IMR-90 (cell line): ENCODE results near the gene RILPL2. TPM values are rescaled to one million over a fixed set of nuclear protein-coding genes. Genes with fewer than 3 reads are reported as not detected.

Experiments
- ATAC-seq: fragments of 200-7000 bp; cut with Tn5 transposase; 2 replicates; pipeline ENCODE4 v1.9.1; 2020; ENCODE audit warnings: low read depth, mild to moderate bottlenecking, moderate library complexity
- BruUV-seq: library from RNA; stranded (reverse); fragments of 400-500 nt; replicated peaks from 2 replicates; lab custom pipeline; 2021; lab: Mats Ljungman, UMichigan
- CTCF ChIA-PET: fragments of 300-600 bp; formaldehyde crosslinking; extraction: SDS; loops from one replicate; lab custom pipeline; 2021; ENCODE audit warnings: antibody characterized with exemption; lab: Yijun Ruan, JAX
- POLR2A ChIA-PET: fragments of 300-600 bp; sonication (Branson Sonifier 250); formaldehyde crosslinking; loops from one replicate; lab custom pipeline; 2022; ENCODE audit warnings: antibody characterized with exemption; ENCODE audit not compliant: unreplicated experiment; lab: Charles Lee
- DNase-seq: peaks from one replicate; pipeline ENCODE4 v3.0.0; 2013
- H2AFZ ChIP-seq: replicated peaks from 2 replicates; pipeline ENCODE3; 2013; ENCODE audit warnings: low read length, mild to moderate bottlenecking; ENCODE audit not compliant: poor library complexity
- H2AK5ac ChIP-seq: 2 replicates; pipeline ENCODE4 v1.6.1; 2013; ENCODE audit warnings: low read depth, low read length, inconsistent platforms
- H2AK9ac ChIP-seq: replicated peaks from 2 replicates; pipeline ENCODE3; 2013; ENCODE audit warnings: mild to moderate bottlenecking, low read depth, low read length, moderate library complexity; ENCODE audit not compliant: poor library complexity
- H2BK120ac ChIP-seq: 2 replicates; pipeline ENCODE4 v1.6.1; 2013; ENCODE audit warnings: low read depth, low read length, inconsistent platforms
- H2BK15ac ChIP-seq: 3 replicates; pipeline ENCODE4 v1.6.1; 2013; ENCODE audit warnings: low read depth, low read length, inconsistent platforms
- H2BK20ac ChIP-seq: 2 replicates; pipeline ENCODE4 v1.6.1; 2013; ENCODE audit warnings: low read depth, mild to moderate bottlenecking, inconsistent platforms, low read length, moderate library complexity
- H2BK5ac ChIP-seq: 2 replicates; pipeline ENCODE4 v1.6.1; 2013; ENCODE audit warnings: mild to moderate bottlenecking, low read depth, low read length, inconsistent platforms; ENCODE audit not compliant: poor library complexity, severe bottlenecking
- H3K14ac ChIP-seq: replicated peaks from 2 replicates; pipeline ENCODE4 v1.6.1; 2013; ENCODE audit warnings: low read depth, low read length, inconsistent platforms
- H3K18ac ChIP-seq: 2 replicates; pipeline ENCODE4 v1.6.1; 2013; ENCODE audit warnings: low read depth, low read length, control low read depth
- H3K23ac ChIP-seq: 2 replicates; pipeline ENCODE4 v1.6.1; 2013; ENCODE audit warnings: low read depth, low read length, inconsistent platforms
- H3K27ac ChIP-seq: 2 replicates; pipeline ENCODE4 v1.5.1; 2013; ENCODE audit warnings: mild to moderate bottlenecking, control low read depth, low read length; ENCODE audit not compliant: insufficient read depth
- H3K27me3 ChIP-seq: 2 replicates; pipeline ENCODE4 v1.6.1; 2013; ENCODE audit warnings: low read length; ENCODE audit not compliant: control insufficient read depth, insufficient read depth
- H3K36me3 ChIP-seq: 2 replicates; pipeline ENCODE4 v1.6.1; 2013; ENCODE audit warnings: low read length, mixed read lengths; ENCODE audit not compliant: control insufficient read depth, insufficient read depth
- H3K4ac ChIP-seq: 2 replicates; pipeline ENCODE4 v1.6.1; 2013; ENCODE audit warnings: low read depth, low read length, inconsistent platforms
- H3K4me1 ChIP-seq: 2 replicates; pipeline ENCODE4 v1.6.1; 2013; ENCODE audit warnings: low read length, mixed read lengths; ENCODE audit not compliant: control insufficient read depth, insufficient read depth
- H3K4me2 ChIP-seq: 2 replicates; pipeline ENCODE4 v1.6.1; 2013; ENCODE audit warnings: low read depth, mild to moderate bottlenecking, control low read depth, low read length, moderate library complexity
- H3K4me3 ChIP-seq: 2 replicates; pipeline ENCODE4 v1.5.1; 2013; ENCODE audit warnings: low read depth, mild to moderate bottlenecking, control low read depth, low read length, moderate library complexity; ENCODE audit not compliant: insufficient read depth
- H3K56ac ChIP-seq: 2 replicates; pipeline ENCODE4 v1.6.1; 2013; ENCODE audit warnings: low read length, inconsistent platforms; ENCODE audit not compliant: insufficient read depth; ENCODE audit errors: extremely low read depth
- H3K79me1 ChIP-seq, 2 experiments: 2 replicates each; pipeline ENCODE4 v1.6.1; 2013; ENCODE audit warnings: low read length in 2 of 2, inconsistent platforms in 1 of 2, low read depth in 1 of 2
- H3K9ac ChIP-seq: 2 replicates; pipeline ENCODE4 v1.6.1; 2013; ENCODE audit warnings: low read depth, low read length, control low read depth
- H3K9me1 ChIP-seq: 2 replicates; pipeline ENCODE4 v1.6.1; 2013; ENCODE audit warnings: low read length, inconsistent platforms; ENCODE audit not compliant: insufficient read depth
- H3K9me3 ChIP-seq: 2 replicates; pipeline ENCODE4 v1.6.1; 2013; ENCODE audit warnings: low read length; ENCODE audit not compliant: control insufficient read depth, insufficient read depth
- H4K20me1 ChIP-seq: 2 replicates; pipeline ENCODE4 v1.6.1; 2013; ENCODE audit warnings: low read length, inconsistent platforms; ENCODE audit not compliant: insufficient read depth
- H4K5ac ChIP-seq: 2 replicates; pipeline ENCODE4 v1.6.1; 2013; ENCODE audit warnings: mild to moderate bottlenecking, low read depth, low read length, control low read depth
- H4K8ac ChIP-seq, 2 experiments: 2 replicates each; pipeline ENCODE4 v1.6.1; 2013; ENCODE audit warnings: low read depth in 2 of 2, low read length in 2 of 2, control low read depth in 1 of 2, inconsistent platforms in 1 of 2
- H4K91ac ChIP-seq: 2 replicates; pipeline ENCODE4 v1.6.1; 2013; ENCODE audit warnings: low read depth, low read length, inconsistent platforms; ENCODE audit not compliant: insufficient read depth
- CEBPB ChIP-seq: IDR thresholded peaks from 2 replicates; pipeline ENCODE4 v1.6.1; 2012; ENCODE audit warnings: low read depth, low read length, improper control_type of control experiment
- CHD1 ChIP-seq: IDR thresholded peaks from 2 replicates; pipeline ENCODE4 v1.6.1; 2012; ENCODE audit warnings: low read depth, low read length, improper control_type of control experiment
- CTCF ChIP-seq: conservative IDR thresholded peaks from 2 replicates; pipeline ENCODE4 v1.5.1; 2012; ENCODE audit warnings: mild to moderate bottlenecking, low read depth, low read length, improper control_type of control experiment
- ELK1 ChIP-seq: fragments of 150-350 bp; IDR thresholded peaks from 2 replicates; pipeline ENCODE4 v1.6.1; 2016; ENCODE audit warnings: low read depth, mild to moderate bottlenecking, low read length, moderate library complexity, borderline replicate concordance
- FOS ChIP-seq: fragments of 150-350 bp; IDR thresholded peaks from 2 replicates; pipeline ENCODE4 v1.6.1; 2016; ENCODE audit warnings: low read depth, low read length
- MAFK ChIP-seq: IDR thresholded peaks from 2 replicates; pipeline ENCODE4 v1.6.1; 2012; ENCODE audit warnings: low read depth, low read length, improper control_type of control experiment
- MAZ ChIP-seq: IDR thresholded peaks from 2 replicates; pipeline ENCODE4 v1.6.1; 2012; ENCODE audit warnings: low read depth, mild to moderate bottlenecking, low read length, improper control_type of control experiment, moderate library complexity, borderline replicate concordance
- MXI1 ChIP-seq: IDR thresholded peaks from 2 replicates; pipeline ENCODE4 v1.6.1; 2012; ENCODE audit warnings: low read depth, mild to moderate bottlenecking, low read length, moderate library complexity, borderline replicate concordance
- NFE2L2 ChIP-seq: fragments of 150-350 bp; IDR thresholded peaks from 2 replicates; pipeline ENCODE4 v1.6.1; 2016; ENCODE audit warnings: low read depth, mild to moderate bottlenecking, low read length
- POLR2A ChIP-seq: IDR thresholded peaks from 2 replicates; pipeline ENCODE4 v1.6.1; 2012; ENCODE audit warnings: mild to moderate bottlenecking, low read depth, low read length
- RAD21 ChIP-seq: IDR thresholded peaks from 2 replicates; pipeline ENCODE4 v1.6.1; 2012; ENCODE audit warnings: low read length, improper control_type of control experiment
- RCOR1 ChIP-seq: IDR thresholded peaks from 2 replicates; pipeline ENCODE4 v1.6.1; 2012; ENCODE audit warnings: mild to moderate bottlenecking, low read length, improper control_type of control experiment; ENCODE audit not compliant: insufficient replicate concordance
- RFX5 ChIP-seq: IDR thresholded peaks from 2 replicates; pipeline ENCODE4 v1.8.0; 2012; ENCODE audit warnings: low read depth, mild to moderate bottlenecking, low read length, moderate library complexity
- SMC3 ChIP-seq: fragments of 150-350 bp; IDR thresholded peaks from 2 replicates; pipeline ENCODE4 v1.6.1; 2016; ENCODE audit warnings: low read depth, mild to moderate bottlenecking, antibody characterized with exemption, low read length, moderate library complexity
- USF2 ChIP-seq: fragments of 150-350 bp; IDR thresholded peaks from 2 replicates; pipeline ENCODE4 v1.6.1; 2017; ENCODE audit warnings: mild to moderate bottlenecking, antibody characterized with exemption, low read length, low read depth
- WGBS, 2 experiments: methylation state at CpG; one replicate each; pipeline versions ENCODE4 v1.1.5 to v1.1.7; 2013; ENCODE audit warnings: missing lambda C conversion rate in 2 of 2; ENCODE audit not compliant: insufficient read length in 1 of 2; ENCODE audit errors: extremely low coverage in 2 of 2; 5-methylcytosine and 5-hydroxymethylcytosine counted together
- dilution Hi-C: fragments of 300-500 bp; cut with HindIII; formaldehyde crosslinking; loops from one replicate; pipeline ENCODE4 v1.14.3; 2018; ENCODE audit warnings: low sequenced_read_pairs; ENCODE audit not compliant: unreplicated experiment
- in situ Hi-C: fragments of 300-500 bp; cut with MboI; formaldehyde crosslinking; loops from 3 replicates; pipeline ENCODE4 v1.14.3; 2019; ENCODE audit warnings: low sequenced_read_pairs, inconsistent platforms, mixed read lengths
- intact Hi-C: fragments of 100-400 bp; cut with micrococcal nuclease; formaldehyde crosslinking; loops from 2 replicates; pipeline ENCODE4 v1.10.0; 2022
- polyA plus RNA-seq, 3 experiments: library from polyadenylated mRNA; depleted of rRNA; stranded (reverse); fragments of >200 nt; gene quantifications; 2 replicates each; pipeline ENCODE4 v1.2.3, GENCODE V29; 2012; ENCODE audit warnings: low replicate concordance in 1 of 3
- total RNA-seq: library from RNA; depleted of rRNA; stranded (reverse); fragments of >200 nt; gene quantifications from 2 replicates; pipeline ENCODE4 v1.2.3, GENCODE V29; 2012

Gene RILPL2
- total and polyA plus RNA-seq, 2 of the 4 experiments (the other 2 are of a cell fraction), result 1.8 to 2.2 TPM

GRCh38 chr12:123393747-123394146, 42.7 kb downstream of the RILPL2 start:
- H2BK5ac ChIP-seq, result no peak overlapping the region
- H2BK15ac ChIP-seq, result no peak overlapping the region
- WGBS, 2 experiments, result no CpG with 5 or more reads among the region's 4 CpGs
- dilution Hi-C loops, result no loop called here
- peaks cover 66% of the 10 kb centered on the region for H3K36me3 ChIP-seq
- H3K4me2 ChIP-seq, result no peak overlapping the region
- peaks cover 12% of the 10 kb centered on the region; the same call in 1 of the 2 replicates for H3K9me1 ChIP-seq
- H3K79me1 ChIP-seq, result peaks cover 40 to 83% of the 10 kb centered on the region in 2 experiments
- H4K20me1 ChIP-seq, result peaks cover 41% of the 10 kb centered on the region
- H4K8ac ChIP-seq, result no peak overlapping the region
- TF ChIP-seq MXI1 (no peak), MAFK (no peak), NFE2L2 (no peak), RFX5 (no peak), POLR2A (no peak), FOS (no peak), SMC3 (no peak), CHD1 (no peak), USF2 (no peak), RAD21 (no peak), CEBPB (no peak), RCOR1 (no peak), MAZ (no peak), CTCF (no peak), ELK1 (no peak)
- no peak overlapping the region for H3K4me3 ChIP-seq
- CTCF ChIA-PET, result interaction anchor here (0.6 kb wide), 1 partner anchor 142 kb away, joined by 3 read pairs; no protein-coding TSS in a partner anchor
- intact Hi-C loops, result loop anchor here (5.0 kb wide), 1 partner anchor 39 kb away; no protein-coding TSS in a partner anchor
- BruUV-seq, result no TSS peak
- ATAC-seq (no peak), DNase-seq (peak; percentile 20)
- no peak overlapping the region for H4K91ac ChIP-seq
- no peak overlapping the region for H2AK5ac ChIP-seq
- no peak overlapping the region for H2AFZ ChIP-seq
- H3K4me1 ChIP-seq, result peaks cover 10% of the 10 kb centered on the region; the same call in 1 of the 2 replicates
- H3K18ac ChIP-seq, result no peak overlapping the region
- no peak overlapping the region for H3K4ac ChIP-seq
- no peak overlapping the region for H2BK120ac ChIP-seq
- H3K27ac ChIP-seq, result no peak overlapping the region
- H3K56ac ChIP-seq, result no peak overlapping the region
- in situ Hi-C loops, result no loop called here
- H4K5ac ChIP-seq, result no peak overlapping the region
- H3K27me3 ChIP-seq, result no peaks in the 10 kb centered on the region
- POLR2A ChIA-PET, result no interaction called here
- no peak overlapping the region for H3K14ac ChIP-seq
- H3K9me3 ChIP-seq, result no peaks in the 10 kb centered on the region
- no peak overlapping the region for H3K23ac ChIP-seq
- no peak overlapping the region for H2AK9ac ChIP-seq
- no peak overlapping the region for H3K9ac ChIP-seq
- no peak overlapping the region for H2BK20ac ChIP-seq
